T-cell (primary cell): ENCODE data around the gene SERPINF2. TPM values are rescaled to one million over a fixed set of nuclear protein-coding genes. Genes with fewer than 3 reads are reported as not detected.
"Not testable (repeated sequence)": the region's sequence is repeated elsewhere in the genome, so short reads cannot be mapped to it uniquely, and the experiment has no call there.

ENCODE experiments used
- ATAC-seq, 4 experiments: fragments of 200-7000 bp in 3 of 4; fragments of 150-1000 bp in 1 of 4; cut with Tn5 transposase; replicated peaks in 1 of 4; 1 replicate in 3 of 4; 2 replicates in 1 of 4; pipeline ENCODE4 v1.10.0; 2021; ENCODE audit warnings: moderate library complexity in 3 of 4, mild to moderate bottlenecking in 2 of 4, moderate number of reproducible peaks in 1 of 4
- CTCF ChIA-PET, 2 donors: fragments of 300-600 bp; sonication (Branson Sonifier 250); formaldehyde crosslinking; loops; one replicate each; lab custom pipeline; 2022; ENCODE audit warnings: antibody characterized with exemption in 2 of 2; lab: Charles Lee
- POLR2A ChIA-PET, 2 donors: fragments of 300-600 bp; sonication (Branson Sonifier 250); formaldehyde crosslinking; loops; one replicate each; lab custom pipeline; 2022; ENCODE audit warnings: antibody characterized with exemption in 2 of 2; lab: Charles Lee
- DNase-seq, 35 experiments: peaks; one replicate each; pipeline versions ENCODE4 v3.0.0 to v3.0.0-alpha.2; 2013 to 2023
- H3K27ac ChIP-seq: one replicate; pipeline ENCODE4 v1.5.1; 2013; ENCODE audit warnings: low read length
- H3K27me3 ChIP-seq, 2 experiments: replicated peaks in 1 of 2; 1 replicate in 1 of 2; 2 replicates in 1 of 2; pipeline versions ENCODE4 v1.6.1 to v1.7.0; 2013; ENCODE audit warnings: low read length in 1 of 2, mixed read lengths in 1 of 2; ENCODE audit not compliant: control insufficient read depth in 2 of 2, insufficient read depth in 2 of 2; ENCODE audit errors: extremely low read depth in 1 of 2
- H3K36me3 ChIP-seq, 2 donors: 1 replicate in 1 of 2; 2 replicates in 1 of 2; pipeline versions ENCODE4 v1.6.1 to v1.7.0; 2013; ENCODE audit warnings: low read length in 1 of 2; ENCODE audit not compliant: control insufficient read depth in 2 of 2, insufficient read depth in 1 of 2; ENCODE audit errors: extremely low read depth in 1 of 2
- H3K4me1 ChIP-seq, 2 experiments: 1 replicate in 1 of 2; 2 replicates in 1 of 2; pipeline versions ENCODE4 v1.6.1 to v1.7.0; 2013; ENCODE audit warnings: low read length in 2 of 2, mixed read lengths in 1 of 2; ENCODE audit not compliant: insufficient read depth in 2 of 2, control insufficient read depth in 1 of 2; ENCODE audit errors: extremely low read depth in 1 of 2
- H3K4me3 ChIP-seq, 2 donors: 1 replicate in 1 of 2; 2 replicates in 1 of 2; pipeline versions ENCODE4 v1.5.1 to v1.7.0; 2013; ENCODE audit warnings: mild to moderate bottlenecking in 2 of 2, low read length in 1 of 2, moderate library complexity in 1 of 2; ENCODE audit not compliant: control insufficient read depth in 1 of 2; ENCODE audit errors: extremely low read depth in 1 of 2
- H3K9me3 ChIP-seq: 2 replicates; pipeline ENCODE4 v1.7.0; 2013
- H3K27ac Mint-ChIP-seq, 2 donors: one replicate each; pipeline ENCODE4 v1.8.0; 2020 to 2021; ENCODE audit warnings: mild to moderate bottlenecking in 2 of 2, mixed read lengths in 2 of 2
- H3K27me3 Mint-ChIP-seq, 2 donors: one replicate each; pipeline ENCODE4 v1.8.0; 2021 to 2022; ENCODE audit warnings: mixed read lengths in 2 of 2
- H3K36me3 Mint-ChIP-seq: one replicate; pipeline ENCODE4 v1.8.0; 2021; ENCODE audit warnings: mixed read lengths
- H3K4me1 Mint-ChIP-seq, 3 donors: one replicate each; pipeline ENCODE4 v1.8.0; 2020 to 2022; ENCODE audit warnings: mixed read lengths in 3 of 3, mild to moderate bottlenecking in 1 of 3
- H3K4me3 Mint-ChIP-seq, 3 donors: one replicate each; pipeline ENCODE4 v1.8.0; 2020 to 2022; ENCODE audit warnings: mild to moderate bottlenecking in 3 of 3, mixed read lengths in 3 of 3, moderate library complexity in 3 of 3
- H3K9me3 Mint-ChIP-seq, 3 donors: one replicate each; pipeline ENCODE4 v1.8.0; 2020 to 2022; ENCODE audit warnings: mixed read lengths in 3 of 3
- WGBS: methylation state at CpG from one replicate; pipeline ENCODE4 v1.1.5; 2013; ENCODE audit warnings: missing lambda C conversion rate; ENCODE audit not compliant: insufficient coverage; 5-methylcytosine and 5-hydroxymethylcytosine counted together
- total RNA-seq, 35 experiments: library from RNA in 6 of 35; stranded (reverse) in 6 of 35; fragments of 120-200 nt in 1 of 35; gene quantifications; one replicate each; pipeline versions ENCODE4 v1.2.1 to v1.2.4 and lab custom pipeline; 2013 to 2026

The SERPINF2 gene
- total RNA-seq, 5 donors from 2014 or later (not counting 1 experiment from before 2014, with no cell fraction given): 0.86 to 2.9 (median 1.4) TPM

DNA sequence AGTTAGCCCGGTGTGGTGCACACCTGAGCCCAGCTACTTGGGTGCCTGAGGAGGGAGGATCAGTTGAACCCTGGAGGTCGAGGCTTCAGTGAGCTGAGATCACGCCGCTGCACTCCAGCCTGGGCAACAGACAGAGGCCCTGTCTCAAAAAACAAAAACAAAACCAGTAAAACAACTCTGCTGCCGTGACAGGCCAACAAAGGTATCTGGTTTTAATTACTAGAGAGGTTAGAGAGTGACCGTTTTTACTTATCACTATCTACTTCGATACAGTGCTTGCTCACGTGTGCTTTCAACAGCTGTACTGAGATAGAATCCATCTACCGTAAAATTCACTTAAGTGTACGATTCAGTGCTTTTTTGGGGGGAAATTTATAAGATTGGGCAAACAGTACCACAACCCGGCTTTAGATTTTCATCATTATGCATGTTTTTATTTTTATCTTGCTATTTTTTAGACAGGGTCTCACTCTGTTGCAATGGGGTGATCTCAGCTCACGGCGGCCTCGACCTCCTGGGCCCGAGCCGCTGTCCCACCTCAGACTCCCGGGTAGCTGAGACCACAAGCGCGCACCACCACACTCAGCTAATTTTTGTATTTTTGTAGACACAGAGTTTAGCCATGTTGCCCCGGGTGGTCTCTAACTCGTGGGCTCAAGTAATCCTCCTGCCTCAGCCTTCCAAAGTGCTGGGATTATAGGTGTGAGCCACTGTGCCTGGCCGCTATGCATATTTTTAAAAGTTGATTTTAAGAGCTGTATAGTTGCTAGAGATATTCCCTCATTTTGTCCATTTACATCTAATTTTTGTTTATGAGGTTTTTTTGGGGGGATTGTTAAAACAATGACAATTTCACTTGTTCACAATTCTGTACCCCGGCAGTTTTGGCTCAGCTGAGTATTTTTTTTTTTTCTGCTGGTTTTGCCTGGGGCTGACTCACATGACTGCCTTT, 50.1 kb downstream of the SERPINF2 start:
- Histone ChIP-seq H3K36me3 (peaks cover 0 to 13% of the 10 kb centered on the region in 2 donors), H3K9me3 (no peaks in the 10 kb centered on the region), H3K27me3 (no peaks in the 10 kb centered on the region), H3K27ac (no peak overlapping the region), H3K4me1 (no peaks in the 10 kb centered on the region), H3K4me3 (no peak overlapping the region)
- DNase-seq: no peak
- ATAC-seq: no peak
- Mint-ChIP-seq H3K27ac (peak overlapping the region in 1 of 2 donors; percentile 68), H3K9me3 (no peaks in the 10 kb centered on the region), H3K4me1 (peaks cover 9 to 13% (median 10%) of the 10 kb centered on the region in 3 donors), H3K36me3 (peaks cover 21% of the 10 kb centered on the region), H3K4me3 (no peak overlapping the region), H3K27me3 (no peaks in the 10 kb centered on the region)
- WGBS: 92% methylated on average over 4 of the region's 23 CpGs
- POLR2A ChIA-PET: interaction anchor here (0.6 to 0.7 kb wide), 2 partner anchors 16 to 481 kb away, joined by 3 read pairs; no protein-coding TSS in a partner anchor
- CTCF ChIA-PET: no interaction called here

DNA sequence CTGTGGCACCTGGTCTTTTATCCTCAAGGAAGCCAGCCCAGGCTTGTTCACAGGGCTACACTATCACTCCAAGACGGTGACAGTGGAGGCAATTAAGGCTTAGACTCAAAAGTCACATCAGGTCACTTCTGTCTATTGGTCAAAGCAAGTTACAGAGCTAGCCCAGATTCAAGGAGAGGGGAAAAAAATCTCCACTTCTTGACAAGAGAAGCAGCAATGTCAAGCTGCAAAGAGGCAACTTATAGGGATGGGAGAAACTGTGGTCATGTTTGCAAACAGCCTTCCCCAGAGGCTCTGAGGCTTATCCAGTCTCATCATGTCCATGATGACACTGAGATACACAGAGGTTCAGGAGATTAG, 50.8 kb downstream of the SERPINF2 start:
- no CpG with 5 or more reads among the region's 1 CpG for WGBS
- peak overlapping the region; percentile 5 to 61 for H3K27ac Mint-ChIP-seq
- Histone ChIP-seq H3K27me3 (no peaks in the 10 kb centered on the region), H3K27ac (no peak overlapping the region), H3K4me3 (no peak overlapping the region), H3K36me3 (peaks cover 0 to 18% of the 10 kb centered on the region in 2 donors), H3K4me1 (no peaks in the 10 kb centered on the region), H3K9me3 (no peaks in the 10 kb centered on the region)
- H3K36me3 Mint-ChIP-seq: peaks cover 21% of the 10 kb centered on the region
- ATAC-seq: no peak
- H3K27me3 Mint-ChIP-seq: no peaks in the 10 kb centered on the region
- H3K4me1 Mint-ChIP-seq: peaks cover 9 to 13% (median 10%) of the 10 kb centered on the region in 3 donors
- no peak for DNase-seq
- H3K9me3 Mint-ChIP-seq: no peaks in the 10 kb centered on the region
- ChIA-PET CTCF (interaction anchor here in 1 of 2 donors (0.7 kb wide), 1 partner anchor 11 kb away, joined by 3 read pairs; no protein-coding TSS in a partner anchor), POLR2A (interaction anchor here in 1 of 2 donors (0.6 kb wide), 1 partner anchor 482 kb away, joined by 3 read pairs; no protein-coding TSS in a partner anchor)
- no peak overlapping the region for H3K4me3 Mint-ChIP-seq

DNA sequence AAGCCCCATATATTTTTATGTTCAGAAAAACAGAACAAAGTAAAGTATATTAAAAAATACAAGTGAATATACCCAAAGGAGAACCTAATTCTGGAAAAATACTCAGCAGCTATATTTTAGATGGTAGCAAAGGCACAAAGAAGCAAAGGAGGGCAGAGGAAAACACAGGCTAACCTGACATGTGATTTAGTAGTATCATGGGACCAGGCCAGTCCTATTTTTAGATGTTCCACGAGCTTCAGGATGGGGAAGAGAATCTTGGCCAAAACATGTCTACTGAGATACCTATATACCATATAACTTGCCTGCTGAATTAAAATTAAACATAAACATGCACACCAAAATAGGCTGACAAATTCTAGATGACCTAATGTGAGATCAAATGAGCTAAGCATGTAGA, 54.1 kb downstream of the SERPINF2 start:
- H3K4me3 ChIP-seq: no peak overlapping the region
- no peaks in the 10 kb centered on the region for H3K27me3 ChIP-seq
- ChIA-PET CTCF (interaction anchor here in 1 of 2 donors (0.6 to 0.7 kb wide), 2 partner anchors 27 to 438 kb away, joined by 3 read pairs; no protein-coding TSS in a partner anchor), POLR2A (no interaction called here)
- WGBS: no CpG with 5 or more reads among the region's 1 CpG
- Mint-ChIP-seq H3K36me3 (peaks cover 32% of the 10 kb centered on the region), H3K27ac (no peak overlapping the region), H3K9me3 (no peaks in the 10 kb centered on the region), H3K27me3 (no peaks in the 10 kb centered on the region), H3K4me3 (no peak overlapping the region), H3K4me1 (peaks cover 8 to 11% (median 10%) of the 10 kb centered on the region in 3 donors)
- peaks cover 6 to 34% of the 10 kb centered on the region in 2 donors for H3K36me3 ChIP-seq
- DNase-seq (no peak), ATAC-seq (no peak)
- H3K27ac ChIP-seq: no peak overlapping the region
- no peaks in the 10 kb centered on the region for H3K9me3 ChIP-seq
- H3K4me1 ChIP-seq: no peaks in the 10 kb centered on the region

DNA sequence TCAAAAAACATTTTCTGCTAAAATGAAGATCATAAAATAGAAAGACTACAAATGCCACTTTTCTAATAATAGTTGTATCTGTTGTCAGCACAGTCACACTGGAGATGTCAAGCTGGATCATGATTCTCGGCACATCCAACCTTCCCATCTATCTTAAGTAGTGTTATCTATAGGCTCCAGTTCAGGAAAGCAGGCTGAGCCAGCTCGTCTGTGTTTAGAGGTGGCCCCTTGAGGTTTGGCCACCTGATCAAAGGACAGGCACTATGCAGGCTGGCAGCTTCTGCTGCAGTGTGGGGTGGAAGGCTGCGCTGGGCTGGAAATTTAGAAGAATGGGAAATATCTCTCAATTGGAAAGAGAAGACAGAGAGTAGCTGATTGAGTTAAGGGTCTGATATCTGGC, 54.7 kb downstream of the SERPINF2 start:
- CTCF ChIA-PET: interaction anchor here (0.6 to 0.7 kb wide), 3 partner anchors 28 to 438 kb away, joined by 3 read pairs; no protein-coding TSS in a partner anchor
- WGBS: 100% methylated on average over 1 of the region's 3 CpGs
- Mint-ChIP-seq H3K27me3 (no peaks in the 10 kb centered on the region), H3K27ac (peak overlapping the region in 1 of 2 donors; percentile 10), H3K4me3 (no peak overlapping the region), H3K4me1 (peaks cover 8 to 11% (median 10%) of the 10 kb centered on the region in 3 donors), H3K9me3 (no peaks in the 10 kb centered on the region), H3K36me3 (peaks cover 34% of the 10 kb centered on the region)
- Histone ChIP-seq H3K4me3 (no peak overlapping the region), H3K9me3 (no peaks in the 10 kb centered on the region), H3K27me3 (no peaks in the 10 kb centered on the region), H3K36me3 (peaks cover 6 to 38% of the 10 kb centered on the region in 2 donors), H3K27ac (no peak overlapping the region), H3K4me1 (no peaks in the 10 kb centered on the region)
- ATAC-seq: no peak
- no peak for DNase-seq
- POLR2A ChIA-PET: interaction anchor here in 1 of 2 donors (0.7 kb wide), 1 partner anchor 54 kb away, joined by 4 read pairs; no protein-coding TSS in a partner anchor

DNA sequence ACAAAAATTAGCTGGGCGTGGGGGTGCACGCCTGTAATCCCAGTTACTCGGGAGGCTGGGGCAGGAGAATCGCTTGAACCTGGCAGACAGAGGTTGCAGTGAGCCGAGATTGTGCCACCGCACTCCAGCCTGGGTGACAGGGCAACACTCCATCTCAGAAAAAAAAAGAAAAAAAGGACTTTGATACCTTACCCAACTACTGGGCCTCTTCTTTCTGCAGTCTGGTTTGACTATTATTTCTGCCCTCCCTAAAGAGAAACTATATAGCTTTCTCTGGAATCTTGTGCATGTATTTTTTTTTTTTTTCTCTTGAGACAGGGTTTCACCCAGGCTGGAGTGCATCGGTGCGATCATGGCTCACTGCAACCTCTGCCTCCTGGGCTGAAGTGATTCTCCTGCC, 55.2 kb downstream of the SERPINF2 start:
- peaks cover 6 to 39% of the 10 kb centered on the region in 2 donors for H3K36me3 ChIP-seq
- peaks cover 8 to 11% (median 10%) of the 10 kb centered on the region in 3 donors for H3K4me1 Mint-ChIP-seq
- not testable (repeated sequence) for H3K27me3 Mint-ChIP-seq, H3K9me3 ChIP-seq, H3K27ac Mint-ChIP-seq, H3K4me1 ChIP-seq, H3K9me3 Mint-ChIP-seq, DNase-seq, H3K4me3 ChIP-seq, H3K27ac ChIP-seq, ATAC-seq, H3K4me3 Mint-ChIP-seq, H3K27me3 ChIP-seq
- ChIA-PET POLR2A (interaction anchor here in 1 of 2 donors (0.7 kb wide), 1 partner anchor 53 kb away, joined by 4 read pairs; no protein-coding TSS in a partner anchor), CTCF (interaction anchor here in 1 of 2 donors (0.6 kb wide), 1 partner anchor 247 kb away, joined by 3 read pairs; no protein-coding TSS in a partner anchor)
- H3K36me3 Mint-ChIP-seq: peaks cover 38% of the 10 kb centered on the region
- WGBS: 100% methylated on average over 8 of the region's 8 CpGs

DNA sequence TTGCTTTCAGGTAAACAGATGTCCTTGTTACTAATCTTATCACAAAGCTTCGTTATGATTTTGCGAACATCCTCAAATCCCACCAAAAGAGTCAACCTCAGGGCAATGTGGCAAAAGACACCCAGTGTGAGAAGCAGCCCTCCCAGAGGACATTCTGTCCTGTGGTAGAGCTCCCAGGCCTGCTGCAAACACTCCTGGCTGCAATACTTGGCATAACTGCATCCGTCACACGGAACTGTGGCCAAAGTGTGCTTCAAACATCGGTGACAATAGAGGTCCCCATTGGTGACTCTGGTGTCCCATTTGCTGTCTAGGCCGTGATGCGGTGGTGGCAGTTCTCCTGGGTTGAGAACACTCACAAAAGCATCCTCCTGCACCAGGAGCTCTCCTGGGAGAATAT, 57.6 kb downstream of the SERPINF2 start:
- DNase-seq (no peak), ATAC-seq (no peak)
- POLR2A ChIA-PET: interaction anchor here in 1 of 2 donors (0.5 kb wide), 1 partner anchor 439 kb away, joined by 3 read pairs; no protein-coding TSS in a partner anchor
- Histone ChIP-seq H3K4me3 (no peak overlapping the region), H3K27ac (no peak overlapping the region), H3K27me3 (no peaks in the 10 kb centered on the region), H3K36me3 (peaks cover 6 to 46% of the 10 kb centered on the region in 2 donors), H3K9me3 (no peaks in the 10 kb centered on the region), H3K4me1 (no peaks in the 10 kb centered on the region)
- H3K36me3 Mint-ChIP-seq: peaks cover 40% of the 10 kb centered on the region
- H3K4me3 Mint-ChIP-seq: no peak overlapping the region
- no peaks in the 10 kb centered on the region for H3K9me3 Mint-ChIP-seq
- no peaks in the 10 kb centered on the region for H3K27me3 Mint-ChIP-seq
- no peak overlapping the region for H3K27ac Mint-ChIP-seq
- peaks cover 8 to 10% (median 9%) of the 10 kb centered on the region in 3 donors for H3K4me1 Mint-ChIP-seq
- CTCF ChIA-PET: no interaction called here
- 100% methylated on average over 7 of the region's 7 CpGs for WGBS
